Effector CD8-positive, alpha-beta T cell (primary cell): ENCODE results near the gene POU3F2.
A peak's percentile ranks its signal among the peaks of the same experiment; 100 is the strongest.

Experiments used
- DNase-seq: peaks from one replicate; lab custom pipeline; 2025; lab: John Stamatoyannopoulos, UW

The POU3F2 gene

DNA sequence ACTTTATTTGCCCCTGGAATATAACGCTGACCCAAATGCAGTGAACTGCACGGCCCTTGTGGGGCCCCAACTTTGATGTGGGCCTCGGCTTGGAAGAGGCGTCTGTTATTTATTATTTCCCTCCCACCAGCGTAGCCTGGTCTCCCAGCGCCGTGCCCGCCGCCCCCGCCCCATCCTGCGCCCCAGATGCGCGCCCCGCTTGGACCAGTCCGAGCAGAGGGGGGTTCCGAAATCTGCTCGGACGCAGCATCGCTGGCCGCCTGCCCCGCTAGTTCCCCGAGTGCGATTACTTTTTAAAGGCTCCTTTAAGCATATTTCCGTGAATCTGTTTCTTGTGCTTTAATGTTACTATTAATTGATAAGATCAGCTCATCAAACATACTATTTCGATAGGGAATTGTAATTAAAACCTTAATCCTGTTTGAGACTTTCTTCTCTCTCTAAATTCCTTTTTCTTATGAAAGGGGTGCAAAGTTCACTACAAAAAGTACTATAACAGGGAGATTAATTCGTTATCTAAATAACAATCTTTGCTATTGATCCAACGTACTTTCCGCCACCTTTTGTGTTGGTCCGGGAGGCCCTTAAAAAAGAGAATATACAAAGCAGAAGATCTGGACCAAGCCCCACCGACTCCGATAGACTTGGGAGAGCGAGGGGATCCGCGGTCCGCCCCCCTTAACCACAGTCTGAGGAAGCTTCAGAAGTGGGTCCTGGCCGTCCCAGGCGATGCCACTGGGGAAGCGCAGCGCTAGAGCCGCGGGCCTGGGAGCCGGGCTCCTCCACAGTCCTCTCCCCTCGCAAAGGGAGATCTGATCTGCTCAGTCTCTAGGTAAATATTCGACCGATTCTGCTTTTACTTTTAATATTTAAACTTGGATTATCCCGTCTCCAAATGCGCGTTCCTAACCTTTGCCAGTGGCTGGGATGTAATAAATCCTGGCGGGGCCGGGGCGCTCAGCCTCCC lies 10.2 kb downstream of the POU3F2 start:
- no peak for DNase-seq

DNA sequence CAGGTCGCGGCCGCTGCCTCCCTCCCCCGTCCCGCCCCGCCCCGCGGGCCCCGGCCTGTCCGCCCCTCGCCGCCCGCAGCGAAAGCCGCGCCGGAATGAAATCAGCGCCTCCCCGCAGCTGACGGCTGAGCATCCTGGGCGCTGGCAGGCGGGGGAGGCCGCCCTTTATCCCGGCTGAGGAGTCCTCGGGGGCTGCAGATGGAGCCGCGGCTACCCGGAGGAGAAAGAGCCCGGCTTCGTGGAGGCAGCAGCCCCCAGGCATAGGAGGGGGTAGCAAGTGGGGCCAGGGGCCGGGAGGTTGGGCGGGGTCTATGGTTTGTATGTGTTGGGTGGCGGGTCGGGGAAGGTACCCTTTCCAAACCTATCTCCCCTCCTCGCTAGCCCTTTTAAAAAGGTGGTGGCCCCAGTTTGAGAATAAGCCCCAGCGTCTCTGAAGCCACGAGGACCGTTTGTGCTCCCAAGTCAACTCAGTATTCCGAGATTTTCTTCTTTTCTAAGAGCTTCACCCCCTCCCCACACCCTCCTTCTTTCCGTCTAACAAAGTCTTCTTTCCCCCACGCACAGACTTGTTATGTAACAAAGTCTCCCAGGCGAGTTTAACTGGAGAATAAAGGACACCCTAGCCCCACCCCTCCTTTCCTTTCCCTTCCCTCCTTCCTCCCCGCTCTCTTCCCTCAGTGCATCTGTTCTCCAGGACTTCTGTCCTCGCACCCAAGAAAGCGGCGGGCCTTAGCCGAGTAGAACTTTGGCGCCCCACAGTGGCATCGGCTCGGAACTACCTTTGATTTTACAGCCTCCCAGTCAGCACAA lies 11.0 kb downstream of the POU3F2 start:
- DNase-seq: peak; percentile 30

DNA sequence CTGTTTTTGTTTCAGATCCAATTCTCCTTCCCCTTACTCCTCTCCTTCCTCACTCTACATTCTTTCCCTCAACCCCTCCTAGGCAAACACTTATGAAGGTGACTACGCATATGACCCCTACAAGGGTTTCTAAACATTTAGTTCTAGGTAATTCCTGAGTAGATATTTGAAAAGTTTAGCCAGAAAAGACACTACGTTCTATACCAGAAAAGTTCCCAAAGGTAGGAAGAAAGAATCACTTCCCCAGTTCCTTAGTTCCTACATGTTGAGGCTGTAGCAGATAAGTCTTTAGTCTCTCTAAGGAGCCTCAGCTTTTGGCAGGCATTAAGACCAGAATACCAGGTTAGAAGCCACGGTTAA lies 11.6 kb downstream of the POU3F2 start:
- no peak for DNase-seq

DNA sequence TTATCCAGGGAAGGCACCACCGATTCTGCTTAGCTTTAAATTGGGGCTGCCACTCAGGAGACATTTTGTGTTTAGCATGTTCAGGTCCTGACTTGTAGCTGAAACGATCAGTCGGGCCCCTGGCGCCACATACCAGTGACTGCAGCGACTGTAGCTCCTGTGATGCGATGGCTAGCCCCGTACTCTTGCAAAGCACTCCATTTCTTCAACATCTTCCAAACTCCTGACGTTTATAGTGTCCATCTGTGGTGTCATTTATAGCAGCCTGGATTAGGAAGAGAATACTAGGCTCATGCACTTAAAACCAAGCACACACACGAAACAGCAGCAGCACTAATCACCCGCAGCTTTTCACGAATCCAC lies 13.0 kb downstream of the POU3F2 start:
- DNase-seq: no peak

DNA sequence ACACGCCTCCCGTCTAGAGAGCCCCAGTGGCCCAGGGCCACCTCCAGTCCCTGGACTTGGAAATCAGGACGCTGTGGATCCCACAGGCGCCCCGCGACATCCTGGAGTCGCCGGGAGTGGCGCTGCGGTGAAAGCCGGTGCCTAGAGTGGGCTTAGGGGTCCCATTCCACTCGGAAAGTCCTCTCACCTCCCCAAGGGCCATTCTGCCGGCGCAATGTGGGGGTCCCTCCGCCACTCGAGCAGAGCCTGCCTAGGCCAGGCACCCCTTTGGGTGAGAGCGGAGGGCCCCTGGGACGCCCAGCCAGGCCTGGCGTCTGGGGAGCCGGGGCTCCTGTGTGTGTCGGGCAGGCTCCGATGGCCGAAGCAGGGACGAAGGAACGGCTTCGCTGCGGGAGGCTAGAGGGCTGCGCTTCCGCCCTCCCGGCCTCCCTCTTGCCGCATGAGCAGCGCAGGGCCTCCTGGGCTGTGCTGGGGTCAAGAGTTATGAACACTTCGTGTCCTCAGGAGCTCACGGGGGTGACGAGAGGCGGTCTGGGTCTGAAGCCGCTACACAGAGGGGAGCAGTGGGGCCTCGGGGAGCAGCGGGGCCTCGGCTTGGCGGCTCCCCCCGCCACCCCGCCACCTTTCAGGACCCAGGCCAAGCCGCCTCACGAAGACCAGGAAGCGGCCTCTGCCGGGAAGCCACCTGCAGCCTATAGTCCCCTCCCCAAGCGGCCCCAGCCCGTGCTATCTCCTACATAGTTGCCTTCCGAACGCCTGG lies 13.6 kb downstream of the POU3F2 start:
- no peak for DNase-seq

DNA sequence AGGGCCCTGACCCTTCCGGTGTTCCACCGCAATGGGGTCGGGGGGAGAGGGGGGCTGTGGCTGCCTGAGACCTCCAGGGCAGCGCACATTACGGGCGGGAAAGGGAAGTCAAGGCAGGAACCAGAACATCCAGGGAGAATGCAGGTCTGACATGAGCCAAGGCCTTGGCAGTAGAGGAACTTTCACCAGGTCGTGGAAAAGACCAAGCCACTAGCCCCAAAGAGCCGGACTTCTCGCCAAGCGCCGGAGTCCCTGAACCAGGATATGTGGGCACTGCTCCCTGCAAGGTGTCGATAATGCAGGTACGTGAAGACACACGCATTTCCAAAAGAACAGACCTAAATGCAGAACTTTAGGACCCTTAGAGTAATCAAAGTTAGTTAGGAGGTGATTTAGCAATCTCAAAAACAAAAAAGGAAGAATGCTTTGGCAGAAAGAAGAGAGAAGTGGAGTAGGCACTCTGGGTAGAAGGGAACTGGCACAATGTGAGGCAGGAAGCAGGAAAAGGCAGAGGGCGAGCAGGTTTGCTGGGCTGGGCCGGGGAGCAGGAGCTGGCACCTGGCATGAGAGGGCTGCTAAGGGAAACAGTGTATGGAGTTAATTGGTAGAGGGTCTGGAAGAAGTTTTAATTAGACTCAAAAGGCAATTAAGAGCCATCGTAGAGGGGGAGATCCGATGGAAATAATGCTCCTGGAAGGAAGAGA lies 14.3 kb downstream of the POU3F2 start:
- no peak for DNase-seq

DNA sequence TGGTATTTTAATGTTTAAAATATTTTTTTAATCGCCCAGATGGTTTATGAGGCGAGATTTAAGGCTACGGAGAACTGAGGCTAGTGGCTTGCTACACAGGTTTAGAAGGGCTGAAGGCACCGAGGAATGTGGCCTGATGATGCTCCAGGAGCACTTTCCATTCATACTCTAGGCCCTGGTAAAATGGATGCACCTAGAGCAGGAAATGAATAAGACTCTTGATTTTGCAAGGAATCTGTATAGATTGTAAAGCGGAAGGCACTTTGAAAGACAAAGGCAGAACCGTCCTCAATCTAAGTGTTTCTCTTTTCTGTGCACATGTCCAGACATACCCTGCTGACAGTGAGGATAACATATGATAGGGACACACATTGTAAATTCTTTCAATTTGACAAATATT lies 30.1 kb downstream of the POU3F2 start:
- no peak for DNase-seq

DNA sequence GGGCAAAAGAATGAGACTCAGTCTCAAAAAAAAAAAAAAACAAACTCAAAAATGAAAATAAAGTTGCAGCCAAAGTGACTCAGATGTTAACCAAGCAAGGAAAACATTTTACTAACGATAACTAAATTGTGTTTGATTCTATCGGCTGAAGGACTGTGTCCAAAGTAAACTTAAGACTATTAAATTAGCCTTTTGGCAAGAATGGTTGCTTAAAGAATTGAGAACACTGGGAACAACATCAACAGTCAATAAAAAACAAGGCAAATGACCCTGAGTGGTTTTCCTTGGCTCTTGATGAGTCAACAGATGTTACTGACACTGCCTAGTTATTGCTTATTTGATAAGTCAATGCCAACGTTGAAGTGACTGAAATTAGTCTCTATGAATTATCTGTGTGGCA lies 36.7 kb downstream of the POU3F2 start:
- DNase-seq: no peak

DNA sequence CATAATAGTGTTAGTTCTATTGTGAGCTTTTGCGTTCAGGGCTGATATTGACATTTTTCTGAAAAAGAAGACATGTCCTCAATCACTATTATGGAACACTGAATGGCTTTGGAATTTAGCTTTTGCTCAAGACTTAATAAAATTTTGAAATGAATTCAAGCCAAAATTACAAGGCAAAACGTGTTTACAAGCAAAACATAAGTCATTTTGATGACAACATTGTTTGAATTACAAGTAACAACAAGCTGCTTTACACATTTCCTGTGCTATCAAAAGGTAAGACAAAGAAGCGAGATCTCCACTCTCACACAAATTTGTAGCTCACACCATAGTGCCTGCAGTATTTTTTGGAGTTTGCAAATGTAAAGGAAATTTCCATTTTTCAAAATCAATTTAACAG lies 37.4 kb downstream of the POU3F2 start:
- no peak for DNase-seq

DNA sequence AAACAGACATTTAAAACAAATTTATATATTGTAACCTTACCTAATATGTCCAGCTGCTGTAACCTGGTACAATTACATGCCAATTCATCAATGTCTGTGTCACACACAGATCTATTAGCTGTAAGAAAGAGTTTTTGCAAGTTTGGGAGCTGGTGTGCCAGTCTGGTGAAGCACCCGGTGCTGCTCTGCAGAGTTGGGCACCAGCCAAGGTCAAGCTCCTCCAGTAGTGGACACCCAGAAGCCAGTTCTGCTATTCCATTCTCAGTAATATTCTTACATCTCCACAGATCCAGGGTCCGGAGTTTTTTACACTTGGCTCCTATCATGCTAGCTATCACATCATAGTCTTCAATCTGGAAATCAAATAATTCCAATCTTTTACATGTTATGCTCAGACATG lies 41.0 kb downstream of the POU3F2 start:
- no peak for DNase-seq

DNA sequence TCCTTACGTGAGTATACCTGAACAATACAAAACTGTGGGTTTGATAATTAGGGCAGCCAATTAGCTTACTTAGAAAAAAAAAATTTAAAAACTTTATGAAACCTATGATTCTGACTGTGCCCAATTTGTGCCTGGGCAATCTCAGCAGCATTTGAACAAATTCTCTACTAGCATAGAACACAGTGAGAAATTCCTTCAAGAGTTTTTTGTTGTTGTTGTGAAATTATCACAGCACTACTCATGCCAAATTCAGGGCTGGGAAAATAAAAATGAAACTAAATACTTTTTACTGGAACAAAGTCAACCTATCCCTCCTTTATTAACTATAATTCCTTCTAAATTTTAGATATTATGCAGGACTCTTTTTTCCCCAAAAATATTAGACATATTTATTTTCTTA lies 42.9 kb downstream of the POU3F2 start:
- DNase-seq: no peak

DNA sequence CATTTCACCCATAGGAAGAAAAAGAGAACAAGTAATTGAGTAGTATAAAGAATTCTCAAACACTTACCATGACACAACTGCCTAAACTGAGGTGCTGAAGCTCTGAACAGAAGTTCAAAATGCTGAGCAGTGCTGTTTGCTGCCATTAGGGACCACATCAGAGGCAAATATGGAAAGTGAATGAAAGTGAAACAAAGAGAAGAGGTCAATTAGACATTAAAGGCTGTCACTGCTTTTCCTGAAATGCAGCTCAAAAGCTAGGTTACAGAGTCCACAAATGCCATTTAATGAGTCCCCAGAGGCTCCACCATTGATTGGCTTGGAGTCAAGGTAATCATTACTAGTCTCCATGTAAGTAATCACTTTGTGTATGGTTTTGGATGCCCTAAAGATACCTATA lies 46.1 kb downstream of the POU3F2 start:
- DNase-seq: no peak

DNA sequence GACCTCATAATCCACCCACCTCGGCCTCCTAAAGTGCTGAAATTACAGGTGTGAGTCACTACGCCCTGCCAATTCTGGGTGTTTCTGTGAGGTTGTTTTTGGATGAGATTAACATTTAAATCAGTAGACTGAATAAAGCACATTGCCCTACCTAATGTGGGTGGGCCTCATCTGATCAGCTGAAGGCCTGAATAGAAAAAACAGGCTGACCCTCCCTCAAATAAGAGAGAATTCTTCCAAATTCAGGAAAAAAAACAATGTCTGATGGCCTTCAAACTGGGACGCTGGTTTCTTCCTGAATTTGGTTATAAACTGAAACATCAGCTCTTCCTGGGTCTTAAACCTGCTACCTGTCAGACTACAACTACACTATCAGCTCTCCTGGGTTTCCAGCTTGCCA lies 51.0 kb downstream of the POU3F2 start:
- DNase-seq: no peak

DNA sequence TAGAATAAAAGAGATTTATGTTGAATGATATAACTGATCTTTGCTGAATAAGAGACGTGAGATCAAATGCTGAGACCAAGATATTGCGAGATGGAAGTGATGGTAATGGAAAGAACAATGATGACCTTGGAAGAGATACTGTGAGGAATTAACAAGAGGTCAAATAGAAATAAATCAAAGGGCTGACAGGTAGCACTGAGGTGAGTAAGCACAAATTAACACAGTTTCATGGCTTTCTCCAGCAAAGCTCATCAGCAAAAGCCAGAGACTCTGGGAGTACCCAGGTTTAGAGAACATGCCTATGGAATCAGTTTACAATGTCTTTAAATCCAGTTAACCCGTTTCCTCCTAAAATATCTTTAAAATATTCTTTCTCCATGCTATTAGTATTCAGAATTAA lies 53.3 kb downstream of the POU3F2 start:
- DNase-seq: no peak
